Measurements from ENCODE around the gene SUPT20HL2.
A peak's percentile ranks its signal among the peaks of the same experiment; 100 is the strongest.
"Not testable (repeated sequence)": the region's sequence is repeated elsewhere in the genome, so short reads cannot be mapped to it uniquely, and the experiment has no call there.

Gene SUPT20HL2

DNA sequence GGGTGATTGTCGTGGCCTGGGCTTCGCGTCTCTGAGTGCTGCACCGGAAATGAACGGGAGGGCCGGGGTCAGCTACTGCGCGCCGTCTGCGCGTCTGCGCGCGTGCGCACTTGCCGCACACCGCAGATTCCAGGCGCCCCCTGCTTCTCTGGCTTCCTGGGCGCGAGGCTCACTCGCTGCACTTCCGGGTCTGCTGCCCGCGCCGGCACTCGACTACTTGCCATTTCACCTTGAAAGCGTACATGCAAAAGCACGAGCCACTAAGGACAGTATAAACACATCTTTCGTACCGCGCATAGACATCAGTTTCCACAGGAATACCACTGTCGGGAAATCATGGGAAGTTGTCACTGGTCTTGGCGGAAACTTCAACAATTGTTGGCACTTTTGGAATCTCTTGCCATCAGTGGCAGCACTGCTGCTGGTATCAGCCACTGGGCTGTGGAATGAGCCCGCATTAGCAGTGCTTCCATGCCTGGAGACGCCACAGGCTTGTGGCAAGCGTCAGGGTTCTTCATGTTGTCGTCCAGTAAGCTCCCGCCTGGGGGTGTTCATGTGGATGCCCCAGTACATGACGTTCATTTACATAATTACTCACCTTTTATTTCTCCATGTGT lies at the start of gene SUPT20HL2:
Gene SUPT20HL2 (minus strand): TSS at position 51 of the 617 bp plus-strand sequence. CDS start 754 bp downstream, outside the sequence.
- no peak for DNase-seq

DNA sequence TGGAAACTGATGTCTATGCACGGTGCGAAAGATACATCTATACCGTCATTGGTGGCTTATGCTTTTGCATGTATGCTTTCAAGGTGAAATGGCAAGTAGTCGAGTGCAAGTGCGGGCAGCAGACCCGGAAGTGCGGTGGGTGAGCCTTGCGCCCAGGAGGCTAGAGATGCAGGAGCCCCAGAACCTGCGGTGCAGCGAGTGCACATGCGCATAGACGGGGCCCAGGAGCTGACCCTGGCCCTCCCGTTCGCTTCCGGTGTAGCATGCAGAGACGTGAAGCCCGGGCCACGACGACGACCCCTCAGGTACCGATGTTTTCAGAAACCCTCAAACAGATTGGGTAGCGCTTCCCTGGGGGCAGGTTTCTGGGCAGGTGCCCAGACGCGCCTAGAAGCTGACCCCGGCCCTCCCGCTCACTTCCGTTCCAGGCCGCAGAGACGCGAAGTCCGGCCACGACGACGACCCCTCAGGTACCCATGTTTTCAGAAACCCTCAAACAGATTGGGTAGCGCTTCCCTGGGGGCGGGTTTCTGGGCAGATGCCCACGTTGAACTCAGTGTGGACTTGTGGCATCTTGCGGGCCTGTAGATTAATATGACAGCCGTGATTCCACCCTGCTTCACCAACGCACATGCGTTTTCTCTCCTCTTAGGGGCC lies 48.3 kb upstream of the SUPT20HL2 start:
- DNase-seq: not testable (repeated sequence)

DNA sequence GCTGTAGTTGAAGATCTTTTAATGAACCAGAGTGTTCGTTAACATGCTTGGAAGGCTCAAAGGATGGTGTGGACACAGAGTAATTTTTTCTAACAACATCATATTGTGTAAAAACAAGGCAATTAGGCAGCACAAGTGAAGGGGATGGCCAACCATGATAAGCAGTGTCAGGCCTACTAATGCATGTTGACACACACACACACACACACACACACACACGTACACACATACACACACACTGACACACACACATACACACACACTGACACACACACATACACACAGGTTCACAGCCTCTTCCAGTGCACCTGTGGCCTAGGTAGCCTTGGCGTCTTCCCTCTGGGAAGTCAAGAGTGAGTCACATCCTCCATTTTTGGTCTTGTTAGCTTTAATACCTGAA lies 46.4 kb upstream of the SUPT20HL2 start, which contains the start of gene SUPT20HL1:
Gene SUPT20HL1 (plus strand): TSS at position 368 of the 400 bp plus-strand sequence. CDS start 2,122 bp downstream, outside the sequence.
- no peak for DNase-seq

DNA sequence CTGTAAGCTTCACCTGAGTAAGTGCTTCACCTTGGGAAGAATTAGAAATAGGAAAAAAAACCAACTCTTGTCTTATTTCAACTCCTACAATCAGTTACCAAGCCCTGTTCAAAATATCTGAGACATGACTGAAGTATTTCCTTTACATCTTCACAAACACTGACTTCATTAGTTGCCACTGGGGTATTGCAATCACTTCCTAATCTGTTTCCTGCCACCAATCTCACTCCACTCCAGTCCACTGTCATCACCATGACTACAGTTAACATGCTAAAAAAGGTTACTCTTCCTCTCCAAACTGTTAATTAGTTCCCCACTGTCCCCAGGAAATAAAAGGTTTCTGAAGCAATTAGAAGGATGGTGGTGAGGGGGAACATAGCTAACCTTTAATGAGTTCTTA lies 43.2 kb upstream of the SUPT20HL2 start:
- no peak for DNase-seq

DNA sequence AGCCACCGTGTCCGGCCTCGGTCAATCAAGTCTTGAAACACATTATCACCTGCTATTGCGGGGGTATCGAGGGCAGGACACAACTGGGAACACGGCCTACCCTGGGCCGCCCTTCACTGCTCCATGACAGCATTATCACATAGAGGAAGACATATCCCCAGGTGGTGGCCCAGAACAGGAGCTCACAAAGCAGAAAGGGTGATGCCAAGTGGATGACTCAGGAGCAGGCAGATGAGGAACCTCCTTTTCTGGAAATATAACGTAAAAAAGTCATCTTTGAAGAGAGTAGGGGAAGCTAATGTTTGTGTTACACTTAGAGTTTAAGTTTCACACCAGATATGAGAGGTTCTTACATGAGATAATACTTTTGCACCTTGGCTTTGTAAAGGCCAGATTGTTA lies 41.2 kb upstream of the SUPT20HL2 start:
- no peak for DNase-seq

DNA sequence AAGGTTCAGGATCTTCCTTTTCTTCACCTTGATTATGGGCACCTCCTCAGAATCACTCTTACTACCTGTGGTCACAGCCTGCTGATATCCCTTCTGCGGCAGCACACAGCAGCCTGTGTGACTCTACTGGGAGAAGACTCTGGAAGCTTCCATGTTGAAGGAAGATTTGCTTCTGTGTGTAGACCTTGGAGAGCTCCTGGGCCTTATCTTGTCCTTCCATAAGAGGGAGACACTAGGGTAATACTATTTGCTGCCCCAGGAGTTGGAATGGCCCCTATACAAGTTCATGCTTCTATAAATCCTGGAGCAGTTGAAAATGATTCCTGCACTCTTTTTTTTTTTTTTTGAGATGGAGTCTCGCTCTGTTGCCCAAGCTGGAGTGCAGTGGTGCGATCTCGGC lies 36.3 kb upstream of the SUPT20HL2 start:
- no peak for DNase-seq

DNA sequence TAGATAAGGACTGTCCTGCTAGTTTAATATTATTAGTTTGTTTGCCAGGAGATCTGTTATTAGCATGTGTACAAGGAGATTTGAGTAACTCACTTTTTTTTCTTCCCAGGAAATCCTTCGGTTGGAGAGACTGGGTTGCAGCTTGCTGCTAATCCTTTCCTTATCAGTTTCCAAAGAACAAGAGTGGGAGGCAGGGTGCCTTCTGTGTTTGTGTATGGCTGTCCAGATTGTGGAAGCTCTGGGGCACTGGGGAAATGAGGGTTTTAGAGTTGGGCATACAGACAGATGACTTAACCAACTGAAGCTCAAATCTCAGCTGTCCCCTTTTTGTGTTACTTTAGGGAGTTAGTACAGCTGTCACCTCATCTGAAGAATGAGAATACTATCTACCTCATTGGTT lies 34.0 kb upstream of the SUPT20HL2 start:
- DNase-seq: peak; percentile 38

DNA sequence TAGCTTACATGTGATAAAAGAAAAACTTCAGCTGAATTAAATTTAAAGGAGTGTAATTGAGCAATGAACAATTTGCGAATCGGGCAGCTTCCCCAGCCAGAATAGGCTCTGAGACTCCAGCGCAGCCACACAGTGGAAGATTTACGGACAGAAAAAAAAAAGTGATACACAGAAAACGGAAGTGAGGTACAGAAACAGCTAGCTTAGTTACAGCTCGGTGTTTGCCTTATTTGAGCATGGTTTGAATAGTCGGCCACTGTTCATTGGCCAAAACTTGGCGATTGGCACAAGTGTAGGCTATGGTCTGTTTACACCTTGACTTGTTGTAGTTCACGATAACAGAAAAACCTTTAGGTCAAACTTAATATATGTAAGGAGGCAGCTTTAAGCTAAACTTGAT lies 29.9 kb upstream of the SUPT20HL2 start:
- peak; percentile 42 for DNase-seq

DNA sequence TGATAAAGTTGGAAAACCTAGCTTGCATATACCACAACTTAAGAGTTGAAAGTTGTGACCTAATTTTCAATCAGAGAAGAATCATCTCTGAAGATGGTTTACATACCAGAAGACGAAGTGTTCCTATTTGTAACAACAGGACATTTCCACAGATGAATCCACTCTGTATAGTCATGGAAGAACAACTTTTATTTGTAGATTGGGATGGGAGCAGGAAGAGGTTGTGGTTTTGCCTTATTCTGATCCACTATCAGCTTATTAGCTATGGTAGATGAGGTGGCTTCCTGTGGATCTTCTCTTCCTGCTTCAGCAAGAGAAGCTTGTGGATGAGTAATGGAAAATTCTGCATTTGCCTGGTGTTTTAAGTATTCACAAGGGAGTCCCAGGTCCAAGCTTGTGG lies 27.9 kb upstream of the SUPT20HL2 start:
- DNase-seq: no peak

DNA sequence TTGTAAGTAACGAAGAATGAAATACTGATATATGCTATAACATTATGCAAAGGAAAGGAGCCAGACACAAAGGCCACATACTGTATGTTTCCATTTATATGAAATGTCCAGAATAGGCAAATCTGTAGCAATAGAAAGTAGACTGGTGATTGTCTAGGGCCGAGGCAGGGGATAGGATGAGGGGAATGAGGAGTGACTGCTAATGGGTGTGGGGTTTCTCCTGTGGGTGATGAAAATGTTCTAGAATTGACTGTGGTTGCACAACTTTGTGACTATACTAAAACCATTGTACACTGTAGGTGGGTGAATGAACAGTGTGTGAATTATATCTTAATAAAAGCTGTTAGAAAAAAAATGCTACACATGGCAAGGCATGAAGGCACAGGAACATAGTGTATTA lies 26.6 kb upstream of the SUPT20HL2 start:
- no peak for DNase-seq

DNA sequence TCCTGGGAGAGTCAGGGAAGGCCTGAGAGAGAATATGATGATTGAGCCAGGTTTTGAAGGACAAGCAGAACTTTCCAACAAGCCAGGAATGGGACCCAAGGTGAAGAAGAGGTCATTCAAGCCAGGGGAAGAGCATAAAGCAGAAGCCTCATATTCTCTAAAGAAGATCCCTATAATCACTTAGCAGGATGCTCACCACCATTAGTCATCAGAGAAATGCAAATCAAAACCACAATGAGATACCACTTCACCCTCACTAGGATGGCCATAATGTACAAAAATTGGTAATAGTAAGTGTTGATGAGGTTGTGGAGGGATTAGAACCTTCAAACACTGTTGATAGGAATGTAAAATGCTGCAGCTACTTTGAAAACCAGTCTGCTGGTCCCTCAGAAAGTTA lies 26.0 kb upstream of the SUPT20HL2 start:
- no peak for DNase-seq

DNA sequence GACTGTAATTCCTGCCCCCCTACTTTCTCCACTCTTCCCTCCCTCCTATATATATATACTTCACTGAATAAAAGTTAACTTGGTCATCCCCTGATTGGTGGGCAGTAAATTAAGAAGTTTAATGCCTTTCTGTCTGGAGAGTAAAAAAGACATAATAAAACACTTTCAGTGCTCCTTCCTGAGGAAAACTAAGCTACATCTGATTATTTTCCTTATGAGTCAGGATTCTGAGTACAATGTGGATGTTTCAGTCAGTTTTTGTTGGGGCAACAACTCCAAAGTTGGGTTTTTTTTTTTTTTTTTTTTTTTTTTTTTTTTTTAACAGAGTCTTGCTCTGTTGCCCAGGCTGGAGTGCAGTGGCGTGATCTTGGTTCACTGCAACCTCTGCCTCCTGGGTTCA lies 22.0 kb upstream of the SUPT20HL2 start:
- DNase-seq: no peak

DNA sequence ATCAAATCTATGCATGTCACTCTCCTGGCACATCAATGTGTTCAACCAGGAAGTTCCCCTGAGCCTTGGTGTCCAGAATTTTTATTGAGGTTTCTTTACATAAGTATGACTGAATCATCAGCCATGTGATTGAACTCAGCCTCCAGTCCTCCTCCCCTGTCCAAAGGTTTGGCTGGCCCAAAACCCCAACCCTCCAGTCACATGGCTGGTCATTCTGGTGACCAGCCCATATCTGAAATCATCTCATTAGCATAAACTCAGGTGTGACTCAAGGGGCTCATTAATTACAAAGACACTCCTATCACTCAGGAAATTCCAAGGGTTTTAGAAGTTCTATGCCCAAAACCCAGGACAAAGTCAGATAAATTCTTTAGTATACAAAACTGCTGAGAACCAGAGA lies 20.6 kb upstream of the SUPT20HL2 start:
- no peak for DNase-seq

DNA sequence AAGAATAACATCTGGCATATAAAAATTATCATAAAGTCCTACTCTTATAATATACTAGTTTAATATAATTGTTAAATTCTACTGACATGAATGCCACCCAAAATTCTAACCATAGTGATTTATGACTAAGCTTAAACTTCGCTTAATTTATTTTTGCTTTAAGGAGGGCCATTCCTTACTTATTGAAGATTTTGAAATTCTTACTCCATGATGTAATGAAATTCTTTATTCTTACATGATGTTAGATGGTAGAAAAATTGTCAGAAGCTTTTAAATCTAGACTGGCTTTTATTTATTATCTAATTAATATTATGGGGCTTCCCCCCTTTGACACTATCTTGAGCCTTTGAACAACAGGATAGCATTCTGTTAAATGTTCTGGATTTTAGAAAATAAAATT lies 19.5 kb upstream of the SUPT20HL2 start:
- no peak for DNase-seq

DNA sequence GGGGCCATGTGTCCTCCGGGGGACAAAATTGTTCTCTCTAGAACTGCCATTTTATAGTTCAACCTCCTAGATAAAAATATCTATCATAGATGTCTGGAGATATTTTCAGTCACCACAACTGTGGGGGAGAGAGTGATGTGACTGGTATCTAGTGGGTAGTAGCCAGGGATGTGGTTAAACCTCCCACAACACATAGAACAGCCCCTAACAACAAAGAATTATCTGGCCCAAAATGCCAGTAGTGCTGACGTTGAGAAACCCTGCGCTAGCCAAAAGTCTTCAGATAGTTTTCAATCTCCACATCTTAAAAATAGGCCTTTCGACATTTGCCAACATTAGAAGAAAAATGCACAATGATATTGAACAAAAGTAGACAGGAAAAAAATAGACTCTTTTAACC lies 19.0 kb upstream of the SUPT20HL2 start:
- peak; percentile 3 for DNase-seq

DNA sequence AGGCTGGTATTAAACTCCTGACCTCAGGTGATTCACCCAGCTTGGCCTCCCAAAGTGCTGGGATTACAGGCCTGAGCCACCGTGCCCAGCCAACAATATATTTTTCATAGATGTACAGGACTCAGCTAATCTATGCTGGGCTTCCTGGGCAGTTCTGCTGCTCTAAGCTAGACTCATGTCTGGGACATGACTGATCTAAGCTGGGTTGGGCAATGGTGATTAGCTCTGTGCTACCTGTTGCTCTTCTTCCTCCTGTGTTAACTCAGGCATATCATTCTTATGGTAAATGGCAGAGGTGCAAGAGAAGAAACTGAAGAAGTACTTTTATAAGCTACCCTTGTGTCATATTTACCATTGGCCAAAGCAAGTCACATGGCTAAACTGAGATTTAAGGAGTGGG lies 11.4 kb upstream of the SUPT20HL2 start:
- no peak for DNase-seq

DNA sequence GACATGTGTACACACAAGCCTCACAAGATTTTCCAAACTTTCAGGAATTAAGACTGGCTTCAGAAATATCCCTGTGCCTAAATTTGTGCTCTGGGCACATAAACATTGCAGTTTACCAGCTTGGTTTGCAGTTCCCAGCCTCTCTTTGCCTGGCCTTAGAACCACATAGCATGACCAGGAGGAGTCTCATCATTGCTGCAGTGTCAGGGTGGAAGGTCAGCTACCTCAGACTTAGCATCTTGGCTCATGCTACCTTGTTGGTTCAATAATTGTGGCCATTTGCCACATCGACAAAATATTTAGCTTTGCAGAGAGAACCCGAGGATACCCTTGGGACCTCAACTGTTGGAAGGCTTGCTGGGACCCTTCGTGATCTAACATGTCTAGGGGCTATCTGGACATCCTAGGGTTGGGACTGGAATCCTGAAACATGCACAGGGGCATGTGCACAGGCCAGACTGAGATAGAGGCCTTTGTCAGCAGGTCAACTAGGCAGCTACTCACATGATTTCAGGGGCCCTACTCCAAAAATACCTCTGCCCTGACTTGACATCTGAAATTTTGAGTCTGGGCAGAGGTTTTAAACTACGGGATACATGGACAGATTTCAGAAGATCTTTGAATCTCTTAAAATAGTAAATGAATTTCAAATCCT lies 8.0 kb upstream of the SUPT20HL2 start:
- DNase-seq: no peak

DNA sequence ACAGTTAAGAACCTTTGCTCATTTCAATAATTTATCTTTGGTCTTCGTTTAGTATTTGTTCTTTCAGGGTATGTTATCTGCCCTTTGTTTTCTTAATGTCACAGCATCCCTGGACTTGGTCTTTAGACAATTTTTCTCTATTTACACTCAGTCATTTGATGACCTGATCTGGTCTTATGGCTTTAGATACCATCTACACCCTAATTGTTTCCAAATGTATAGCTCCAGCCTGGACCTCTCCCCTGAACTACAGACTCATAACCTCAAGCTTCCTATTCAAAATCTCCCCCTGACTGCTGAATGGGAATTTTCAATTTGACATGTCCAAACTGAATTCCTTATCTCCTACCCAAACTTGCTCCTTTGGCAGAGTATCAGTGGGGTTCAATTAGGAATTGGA lies 3.7 kb upstream of the SUPT20HL2 start:
- no peak for DNase-seq

DNA sequence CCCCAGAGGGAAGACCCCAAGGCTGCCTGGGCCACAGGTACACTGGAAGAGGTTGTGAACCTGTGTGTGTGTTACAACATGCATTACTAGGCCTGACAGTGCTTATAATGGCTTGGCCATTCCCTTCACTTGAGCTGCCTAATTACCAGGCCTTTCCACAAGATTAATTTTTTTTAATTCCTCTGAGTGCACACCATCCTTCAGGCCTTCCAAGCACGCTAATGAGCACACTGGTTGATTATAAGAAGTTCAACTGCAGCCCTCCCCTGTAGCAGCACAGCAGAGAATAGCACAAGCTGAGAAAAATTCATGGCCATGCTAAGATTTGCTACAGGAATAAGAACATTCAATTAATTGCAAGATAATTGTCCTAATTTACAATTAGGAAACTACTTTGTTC lies 2.2 kb upstream of the SUPT20HL2 start:
- DNase-seq: no peak

DNA sequence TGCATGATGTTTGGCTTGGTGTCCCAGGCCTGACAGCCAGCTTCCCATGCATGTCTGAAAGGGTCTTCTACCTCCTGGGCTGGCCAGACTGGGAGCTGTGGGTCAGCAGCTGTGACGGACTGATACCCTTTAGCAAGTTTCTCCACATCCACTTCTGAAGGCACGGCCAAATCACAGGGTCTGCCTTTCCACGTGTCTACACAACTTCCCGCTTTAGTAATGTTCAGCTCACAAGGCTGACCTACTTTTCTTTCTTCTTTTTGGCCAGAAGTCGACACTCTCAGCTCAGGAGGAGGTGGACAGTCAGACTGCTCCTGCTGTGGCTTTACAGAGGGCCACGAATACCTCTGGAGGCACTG lies 1.6 kb downstream of the SUPT20HL2 start:
- not testable (repeated sequence) for DNase-seq

DNA sequence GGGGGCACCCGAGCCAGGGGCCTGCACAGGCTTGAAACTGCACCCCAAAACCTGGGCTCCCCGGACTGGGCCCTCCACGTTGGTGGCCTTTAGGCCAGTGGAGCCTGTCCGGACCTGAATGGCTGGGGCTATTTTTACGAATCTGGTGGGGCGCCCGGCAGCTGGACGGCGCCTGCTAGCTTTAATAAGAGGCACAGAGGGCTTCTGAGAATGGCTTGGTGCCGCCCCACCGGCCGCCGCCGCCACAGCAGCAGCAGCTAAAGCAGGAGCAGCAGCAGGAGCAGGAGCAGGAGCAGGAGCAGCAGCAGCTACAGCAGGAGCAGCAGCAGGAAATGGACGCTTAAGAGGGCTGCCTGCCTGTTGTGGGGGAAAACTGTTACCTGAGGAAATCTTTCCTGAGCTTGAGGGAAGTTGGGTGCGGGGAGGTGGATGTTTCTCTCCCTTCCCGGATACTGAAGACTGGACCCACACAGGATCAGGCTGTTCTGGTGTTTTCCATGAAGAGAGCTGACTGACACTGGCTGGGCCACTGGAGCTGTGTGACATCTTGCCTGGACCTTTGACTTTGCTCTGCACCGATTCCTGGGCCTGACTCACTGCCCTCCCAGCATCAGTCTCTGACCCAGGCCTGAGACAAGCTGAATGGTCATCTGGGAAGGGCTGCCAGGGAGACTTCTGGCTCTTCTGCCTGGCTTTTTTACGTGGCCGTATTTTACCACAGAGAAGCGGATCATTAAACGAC lies 2.2 kb downstream of the SUPT20HL2 start:
- DNase-seq: not testable (repeated sequence)

DNA sequence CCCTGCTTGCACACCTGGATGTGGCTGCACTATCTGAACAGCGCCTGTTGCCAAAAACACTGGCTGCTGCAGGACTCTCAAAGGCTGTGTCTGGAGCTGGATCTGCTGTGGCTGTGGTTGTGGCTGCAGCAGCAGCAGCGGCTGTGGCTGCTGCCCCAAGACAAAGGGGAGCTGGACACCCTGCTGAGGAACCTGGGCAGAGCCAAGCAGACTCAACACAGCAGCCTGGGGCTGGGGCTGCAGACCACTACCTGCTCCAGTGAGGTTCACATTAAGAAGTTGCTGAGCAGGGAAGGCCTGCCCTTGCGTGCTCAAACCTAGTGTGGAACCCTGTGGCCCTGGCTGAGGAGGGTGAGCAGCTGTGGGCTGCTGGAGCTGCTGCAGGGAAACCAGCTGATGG lies 3.0 kb downstream of the SUPT20HL2 start:
- DNase-seq: not testable (repeated sequence)

DNA sequence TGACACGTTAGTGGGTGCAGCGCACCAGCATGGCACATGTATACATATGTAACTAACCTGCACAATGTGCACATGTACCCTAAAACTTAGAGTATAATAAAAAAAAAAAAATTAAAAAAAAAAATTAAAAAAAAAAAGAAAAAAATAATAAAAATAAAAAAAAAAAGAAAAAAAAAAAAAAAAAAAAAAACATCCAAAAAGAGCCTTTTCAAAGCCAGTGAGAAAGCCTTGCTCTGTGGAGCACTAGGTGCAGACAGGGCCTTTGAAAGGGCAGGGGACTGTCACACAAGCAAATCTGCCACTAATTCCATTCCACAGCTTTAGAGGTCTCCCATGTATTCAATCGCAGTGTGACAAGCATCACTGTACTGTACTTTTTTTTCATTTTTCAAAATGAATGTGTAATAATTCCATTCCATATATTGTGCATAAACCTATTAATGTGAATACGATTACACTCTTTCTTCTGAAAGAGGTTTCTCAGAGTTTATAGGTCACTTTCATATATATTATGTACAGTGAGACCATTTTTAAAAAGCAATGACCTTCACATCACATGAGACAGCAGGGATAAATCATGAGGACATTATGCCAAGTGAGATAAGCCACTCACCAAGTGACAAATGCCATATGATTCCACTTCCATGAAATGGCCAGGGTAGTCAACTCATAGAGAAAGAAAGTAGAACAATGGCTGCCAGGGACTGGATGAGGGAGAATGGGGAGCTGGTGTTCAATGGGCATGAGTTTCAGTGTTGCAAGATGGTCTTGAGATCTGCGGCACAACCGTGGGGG lies 4.1 kb downstream of the SUPT20HL2 start:
- DNase-seq: not testable (repeated sequence)

All from OCI-M1 (cell line).